ENCODE measurements around the gene PNN. TPM values are rescaled to one million over a fixed set of nuclear protein-coding genes. Genes with fewer than 3 reads are reported as not detected.
A peak's percentile ranks its signal among the peaks of the same experiment; 100 is the strongest.
"Not testable (repeated sequence)": the region's sequence is repeated elsewhere in the genome, so short reads cannot be mapped to it uniquely, and the experiment has no call there.

Gene PNN
- total RNA-seq (2014; rRNA removed) = 27.5 and 32.2 TPM in 2 replicates
- polyA plus RNA-seq (2012) = 17.2 TPM

- DNase-seq (ENCODE audit: low read depth) = peak; percentile 99
These were observed at the start of gene PNN for GRCh38 chr14:39174560-39175444. TSS of gene PNN (plus strand) at chr14:39175254. CDS start at chr14:39175280, 26 bp downstream.

DNA sequence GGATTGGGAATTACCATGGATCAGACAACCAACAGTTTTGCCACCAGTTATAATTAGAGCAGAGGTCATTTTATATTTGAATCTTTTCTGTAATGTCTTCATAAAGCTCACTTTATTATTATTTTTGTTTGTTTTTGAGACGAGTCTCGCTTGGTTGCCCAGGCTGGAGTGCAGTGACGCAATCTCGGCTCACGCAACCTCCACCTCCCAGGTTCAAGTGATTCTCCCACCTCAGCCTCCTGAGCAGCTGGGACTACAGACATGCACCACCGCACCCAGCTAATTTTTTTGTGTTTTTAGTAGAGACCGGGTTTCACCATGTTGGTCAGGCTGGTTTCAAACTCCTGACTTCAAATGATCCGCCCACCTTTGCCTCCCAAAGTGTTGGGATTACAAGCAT is 37.2 kb upstream of the PNN start:
- not testable (repeated sequence) for DNase-seq (ENCODE audit: low read depth)

GRCh38 chr14:39138440-39138839 is 36.6 kb upstream of the PNN start:
- no peak for DNase-seq (ENCODE audit: low read depth)

DNA sequence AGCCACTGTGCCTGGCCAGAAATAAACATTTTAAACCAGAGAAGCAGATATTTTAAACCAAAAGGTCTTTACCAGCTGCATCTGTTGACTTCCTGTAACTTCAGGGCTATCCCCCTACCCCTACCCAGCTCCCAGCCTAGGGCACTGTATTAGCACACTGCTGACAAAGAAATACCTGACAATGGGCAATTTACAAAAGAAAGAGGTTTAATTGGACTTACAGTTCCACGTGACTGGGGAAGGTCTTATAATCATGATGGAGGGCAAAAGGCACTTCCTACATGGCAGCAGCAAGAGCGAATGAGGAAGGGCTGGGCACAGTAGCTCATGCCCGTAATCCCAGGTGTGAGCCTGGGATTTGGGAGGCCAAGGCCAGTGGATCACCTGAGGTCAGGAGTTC is 34.9 kb upstream of the PNN start:
- DNase-seq (ENCODE audit: low read depth) = no peak

- not testable (repeated sequence) for DNase-seq (ENCODE audit: low read depth)
These were observed 33.4 kb upstream of the PNN start for GRCh38 chr14:39141623-39142022.

- DNase-seq (ENCODE audit: low read depth) = not testable (repeated sequence)
These were observed 31.8 kb upstream of the PNN start for GRCh38 chr14:39143226-39143625.

DNA sequence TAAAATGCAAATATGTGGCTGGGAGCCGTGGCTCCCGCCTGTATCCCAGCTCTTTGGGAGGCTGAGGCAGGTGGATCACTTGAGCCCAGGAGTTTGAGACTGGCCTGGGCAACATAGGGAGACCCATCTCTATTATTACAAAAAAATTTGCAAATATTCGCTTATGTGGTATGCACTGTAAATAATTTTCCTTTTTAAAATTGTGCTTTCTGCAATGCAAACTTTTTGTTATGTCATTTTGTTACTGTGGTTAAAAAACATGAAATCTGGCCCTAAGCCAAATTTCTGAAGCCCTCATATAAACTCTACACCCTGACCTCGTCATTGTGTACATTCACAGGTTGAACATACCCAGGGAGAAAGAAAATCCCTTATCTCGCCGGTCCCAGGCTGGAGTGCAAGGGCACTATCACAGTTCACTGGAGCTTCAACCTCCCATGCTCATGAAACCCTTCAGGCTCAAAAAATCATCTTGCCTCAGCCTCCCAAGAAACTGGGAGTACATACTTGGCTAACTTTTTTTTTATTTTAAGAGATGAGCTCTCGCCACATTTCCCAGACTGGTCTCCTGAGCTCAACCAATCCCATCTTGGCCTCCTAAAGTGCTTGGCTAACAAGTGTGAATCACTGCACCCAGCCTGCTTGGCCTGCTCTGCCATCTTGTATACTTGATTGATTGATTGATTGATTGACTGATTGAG is 29.6 kb upstream of the PNN start:
- no peak for DNase-seq (ENCODE audit: low read depth)

GRCh38 chr14:39154594-39155189 is 20.4 kb upstream of the PNN start:
- no peak for DNase-seq (ENCODE audit: low read depth)

DNA sequence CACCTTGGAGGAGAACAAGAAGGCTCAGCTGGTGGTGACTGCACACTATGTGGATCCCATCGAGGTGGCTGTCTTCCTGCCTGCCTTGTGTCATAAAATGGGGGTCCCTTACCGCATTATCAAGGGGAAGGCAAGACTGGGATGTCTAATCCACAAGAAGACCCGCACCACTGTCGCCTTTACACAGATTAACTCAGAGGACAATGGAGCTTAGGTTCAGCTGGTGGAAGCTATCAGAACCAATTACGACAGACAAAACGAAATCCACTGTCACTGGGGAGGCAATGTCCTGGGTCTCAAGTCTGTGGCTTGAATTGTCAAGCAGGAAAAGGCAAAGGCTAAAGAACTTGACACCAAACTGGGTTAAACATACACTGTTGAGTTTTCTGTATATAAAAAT is 17.6 kb upstream of the PNN start:
- DNase-seq (ENCODE audit: low read depth) = no peak

DNA sequence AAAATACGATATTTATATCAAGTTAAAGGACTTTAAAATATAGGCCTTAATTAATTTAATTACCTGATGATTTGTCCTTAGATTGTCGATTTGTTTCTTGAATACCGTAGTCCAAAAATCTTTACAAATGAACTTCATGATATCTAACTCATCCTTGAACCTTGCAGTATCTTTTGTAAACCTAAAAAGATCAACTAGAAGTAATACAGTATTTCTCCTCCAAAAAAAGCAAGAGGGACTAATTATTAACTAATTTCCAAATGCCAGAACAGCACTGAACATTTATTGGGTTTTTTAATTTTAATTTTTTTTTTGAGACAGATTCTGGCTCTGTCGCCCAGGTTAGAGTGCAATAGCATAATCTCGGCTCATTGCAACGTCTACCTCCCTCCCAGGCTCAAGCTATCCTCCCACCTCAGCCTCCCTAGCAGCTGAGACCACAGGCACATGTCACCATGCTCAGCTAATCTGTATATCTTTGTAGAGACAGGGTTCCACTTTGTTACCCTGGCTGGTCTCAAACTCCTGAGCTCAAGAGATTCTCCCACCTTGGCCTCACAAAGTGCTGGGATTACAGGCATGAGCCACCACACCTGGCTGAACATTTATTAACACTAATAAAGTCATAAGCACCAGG is 16.7 kb upstream of the PNN start:
- no peak for DNase-seq (ENCODE audit: low read depth)

GRCh38 chr14:39160494-39160893 is 14.6 kb upstream of the PNN start:
- DNase-seq (ENCODE audit: low read depth) = no peak

GRCh38 chr14:39167797-39168320 is 7.2 kb upstream of the PNN start:
- not testable (repeated sequence) for DNase-seq (ENCODE audit: low read depth)

GRCh38 chr14:39168591-39168990 is 6.5 kb upstream of the PNN start:
- no peak for DNase-seq (ENCODE audit: low read depth)

DNA sequence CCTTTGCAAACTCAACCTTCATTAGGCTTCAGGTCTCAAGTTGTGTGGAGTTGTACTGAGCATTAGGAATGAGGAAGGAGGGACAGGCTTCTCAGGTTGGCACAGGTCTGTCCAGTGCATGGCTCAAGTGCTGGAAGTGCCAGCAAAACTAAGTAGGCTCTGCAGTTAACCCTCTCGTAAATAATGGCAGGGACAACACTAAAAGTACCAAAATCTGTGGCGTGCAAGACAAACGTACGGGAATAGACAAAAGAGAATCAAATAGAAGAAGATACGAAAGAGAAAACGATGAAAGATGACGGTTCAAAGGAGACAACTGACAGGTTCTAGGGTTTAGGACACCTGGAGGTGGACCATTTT is 5.5 kb upstream of the PNN start:
- DNase-seq (ENCODE audit: low read depth) = no peak

DNA sequence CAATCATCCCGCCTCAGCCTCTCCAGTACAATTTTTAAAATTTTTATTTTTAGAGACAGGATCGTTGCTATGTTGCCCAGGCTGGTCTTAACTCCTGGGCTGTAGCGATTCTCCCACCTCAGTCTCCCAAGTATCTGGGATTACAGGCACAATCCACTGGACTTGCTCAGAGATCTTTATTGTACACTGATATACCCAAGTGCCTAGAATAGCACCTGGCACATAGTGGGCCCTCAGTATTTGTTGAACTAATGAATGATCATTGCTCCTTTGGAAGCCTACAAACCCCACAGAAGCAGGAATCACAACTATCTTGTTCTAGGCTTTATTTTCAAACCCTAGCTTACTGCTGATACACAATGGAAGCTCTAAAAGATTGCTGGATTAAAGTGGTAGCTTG is 1.9 kb upstream of the PNN start:
- DNase-seq (ENCODE audit: low read depth) = no peak

DNA sequence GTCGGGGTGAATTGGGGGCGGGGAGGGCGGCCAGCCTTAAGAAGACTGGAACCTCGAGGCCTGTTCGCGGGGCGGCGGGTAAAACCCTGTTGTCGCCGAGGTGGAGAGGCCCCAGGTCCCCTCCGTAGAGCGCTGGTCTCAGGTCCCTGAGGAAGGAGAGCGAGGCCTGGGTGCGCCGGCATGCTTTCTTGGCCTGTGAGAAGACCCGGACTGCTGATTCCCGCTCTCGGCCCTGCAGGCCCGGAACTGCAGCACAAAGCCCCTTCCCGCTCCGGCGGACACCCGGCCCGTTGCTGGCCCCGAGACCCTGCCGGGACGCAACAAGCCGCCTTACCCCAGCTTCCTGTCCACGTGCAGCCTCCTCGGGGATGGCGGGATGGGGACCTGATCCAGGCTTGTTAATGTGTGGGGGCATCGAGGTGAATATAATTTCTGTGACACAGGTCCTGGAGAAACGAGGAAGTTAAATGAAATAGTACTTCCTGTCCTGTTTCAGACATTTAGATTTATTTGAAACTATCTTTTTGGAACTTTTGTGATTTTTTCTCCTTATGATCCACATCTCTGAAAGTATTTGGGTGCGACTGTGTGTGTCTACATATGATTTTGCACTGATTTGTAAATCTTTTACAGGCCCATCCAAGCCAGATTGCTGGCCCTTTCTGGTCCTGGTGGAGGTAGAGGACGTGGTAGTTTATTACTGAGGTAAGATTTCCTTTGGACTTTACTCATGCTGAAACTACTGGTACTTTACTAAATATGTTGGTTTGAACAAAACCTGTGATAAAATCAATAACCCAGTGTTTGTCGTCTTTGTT is 600 bp downstream of the PNN start:
- DNase-seq (ENCODE audit: low read depth) = peak; percentile 37

DNA sequence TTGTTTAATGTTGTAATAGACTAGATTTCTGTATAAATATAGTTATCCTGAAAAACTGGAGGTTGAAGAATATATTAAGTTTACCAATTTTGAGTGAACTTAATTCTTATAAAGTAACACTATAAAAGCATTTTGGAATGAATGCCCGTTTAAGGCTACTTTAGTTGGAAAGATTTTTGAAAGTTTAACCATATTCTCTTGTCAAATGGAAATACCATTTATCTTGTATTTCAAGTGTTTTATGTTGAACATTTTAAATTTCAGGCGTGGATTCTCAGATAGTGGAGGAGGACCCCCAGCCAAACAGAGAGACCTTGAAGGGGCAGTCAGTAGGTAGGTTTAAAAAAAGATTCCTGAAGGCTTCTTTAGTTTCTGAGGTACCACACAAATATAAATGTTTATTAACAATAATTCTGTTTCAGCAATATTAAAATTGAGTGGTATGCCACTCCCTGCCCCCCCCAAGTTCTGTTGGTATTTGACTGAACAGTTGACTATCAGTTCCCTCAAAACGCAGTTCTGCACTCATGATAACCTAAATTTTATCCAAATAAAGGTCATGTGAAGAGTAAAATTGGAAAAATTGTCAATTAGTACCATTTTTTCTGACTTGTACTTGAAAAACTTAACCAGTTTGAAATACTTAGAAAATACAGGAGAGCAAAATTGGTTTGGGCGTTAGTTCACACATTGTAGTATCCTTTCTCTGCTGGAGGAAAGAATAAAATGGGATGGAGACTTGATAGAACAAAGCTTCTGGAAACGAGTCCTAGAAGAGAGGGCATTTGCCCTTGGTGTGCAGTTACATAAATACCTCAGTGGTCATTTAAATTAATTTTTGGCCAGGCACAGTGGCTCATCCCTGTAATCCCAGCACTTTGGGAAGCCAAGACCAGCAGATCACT is 1.5 kb downstream of the PNN start:
- DNase-seq (ENCODE audit: low read depth) = no peak

GRCh38 chr14:39177168-39177545 is 2.1 kb downstream of the PNN start:
- DNase-seq (ENCODE audit: low read depth) = no peak

DNA sequence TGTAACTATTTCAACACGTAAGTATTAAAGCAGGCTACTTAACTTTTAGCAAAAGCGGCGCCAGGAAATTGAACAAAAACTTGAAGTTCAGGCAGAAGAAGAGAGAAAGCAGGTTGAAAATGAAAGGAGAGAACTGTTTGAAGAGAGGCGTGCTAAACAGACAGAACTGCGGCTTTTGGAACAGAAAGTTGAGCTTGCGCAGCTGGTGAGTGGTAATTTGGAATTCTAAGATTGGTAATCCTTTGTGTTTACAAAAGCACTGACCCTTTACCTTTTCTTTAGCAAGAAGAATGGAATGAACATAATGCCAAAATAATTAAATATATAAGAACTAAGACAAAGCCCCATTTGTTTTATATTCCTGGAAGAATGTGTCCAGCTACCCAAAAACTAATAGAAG is 4.0 kb downstream of the PNN start:
- DNase-seq (ENCODE audit: low read depth) = no peak

DNA sequence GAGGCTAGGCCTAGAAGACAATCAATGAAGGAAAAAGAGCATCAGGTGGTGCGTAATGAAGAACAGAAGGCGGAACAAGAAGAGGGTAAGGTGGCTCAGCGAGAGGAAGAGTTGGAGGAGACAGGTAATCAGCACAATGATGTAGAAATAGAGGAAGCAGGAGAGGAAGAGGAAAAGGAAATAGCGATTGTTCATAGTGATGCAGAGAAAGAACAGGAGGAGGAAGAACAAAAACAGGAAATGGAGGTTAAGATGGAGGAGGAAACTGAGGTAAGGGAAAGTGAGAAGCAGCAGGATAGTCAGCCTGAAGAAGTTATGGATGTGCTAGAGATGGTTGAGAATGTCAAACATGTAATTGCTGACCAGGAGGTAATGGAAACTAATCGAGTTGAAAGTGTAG is 5.5 kb downstream of the PNN start:
- no peak for DNase-seq (ENCODE audit: low read depth)
